Transverse colon (tissue), 4 donors: ENCODE results near the gene ZNF326. TPM values are rescaled to one million over a fixed set of nuclear protein-coding genes. Genes with fewer than 3 reads are reported as not detected.
A peak's percentile ranks its signal among the peaks of the same experiment; 100 is the strongest.

Experiments
- DNase-seq: peaks from one replicate; pipeline ENCODE4 v3.0.0-alpha.2; 2019
- H3K27ac ChIP-seq, 4 donors: fragments of 200-600 bp; sonication (generic); 2 replicates each; pipeline ENCODE4 v1.5.1; 2016 to 2018; ENCODE audit warnings: inconsistent platforms in 4 of 4
- H3K27me3 ChIP-seq: fragments of 200-600 bp; sonication (generic); 2 replicates; pipeline ENCODE4 v1.5.1; 2017; ENCODE audit warnings: inconsistent platforms
- H3K36me3 ChIP-seq, 4 donors: fragments of 200-600 bp; sonication (generic); 2 replicates each; pipeline ENCODE4 v1.5.1; 2017 to 2019; ENCODE audit warnings: inconsistent platforms in 4 of 4
- H3K4me1 ChIP-seq, 4 donors: fragments of 200-600 bp; sonication (generic); 2 replicates each; pipeline ENCODE4 v1.5.1; 2017 to 2020; ENCODE audit warnings: inconsistent platforms in 4 of 4
- H3K4me3 ChIP-seq, 4 donors: fragments of 200-600 bp; sonication (generic); 1 replicate in 1 of 4; 2 replicates in 3 of 4; pipeline versions ENCODE4 v1.5.1 to v1.6.1; 2017 to 2019; ENCODE audit warnings: inconsistent platforms in 4 of 4
- H3K9me3 ChIP-seq, 2 donors: fragments of 200-600 bp; sonication (generic); 2 replicates each; pipeline ENCODE4 v1.5.1; 2017 to 2019; ENCODE audit warnings: inconsistent platforms in 2 of 2
- EP300 ChIP-seq: sonication (generic); formaldehyde crosslinking; IDR thresholded peaks from one replicate; pipeline ENCODE4 v1.6.1; 2017; ENCODE audit warnings: antibody characterized with exemption, low read depth
- POLR2A ChIP-seq: fragments of 450-650 bp; IDR thresholded peaks from one replicate; pipeline ENCODE4 v1.6.1; 2016; ENCODE audit warnings: antibody characterized with exemption, mild to moderate bottlenecking, moderate library complexity
- POLR2AphosphoS5 ChIP-seq, 3 donors: sonication (generic); formaldehyde crosslinking; IDR thresholded peaks; one replicate each; pipeline ENCODE4 v1.6.1; 2016; ENCODE audit warnings: antibody characterized with exemption in 3 of 3
- WGBS, 2 donors: methylation state at CpG; one replicate each; pipeline ENCODE4 v1.1.5; 2018; ENCODE audit warnings: low coverage in 1 of 2; 5-methylcytosine and 5-hydroxymethylcytosine counted together
- in situ Hi-C, 4 donors: fragments of 200-750 bp; cut with MboI; loops; one replicate each; pipeline versions ENCODE4 v1.15.0 to v1.15.1; 2017; ENCODE audit warnings: low sequenced_read_pairs in 3 of 4, low pct_ligation_motif_present in 1 of 4, low pct_unique_long_range_greater_than_20kb in 1 of 4
- intact Hi-C: fragments of 100-400 bp; cut with DNase I; formaldehyde crosslinking; loops from one replicate; pipeline ENCODE4 v1.15.1; 2023; ENCODE audit warnings: low total_unique reads
- total RNA-seq, 4 donors: library from RNA; depleted of rRNA; stranded (reverse); fragments of >200 nt; gene quantifications; one replicate each; pipeline ENCODE4 v1.1.0, GENCODE V29; 2016
- TF ChIP-seq, protein P1 (sequence below), 5 experiments: fragments of 200-600 bp in 3 of 5; fragments of 450-650 bp in 2 of 5; sonication (generic) in 3 of 5; IDR thresholded peaks; 1 replicate in 2 of 5; 2 replicates in 3 of 5; pipeline ENCODE4 v1.5.1; 2016 to 2017; ENCODE audit warnings: antibody characterized with exemption in 5 of 5, inconsistent platforms in 3 of 5, mild to moderate bottlenecking in 2 of 5, moderate library complexity in 1 of 5

The ZNF326 gene
- total RNA-seq, 4 donors from 2014 or later: 32.4 to 59.1 (median 39.9) TPM

DNA sequence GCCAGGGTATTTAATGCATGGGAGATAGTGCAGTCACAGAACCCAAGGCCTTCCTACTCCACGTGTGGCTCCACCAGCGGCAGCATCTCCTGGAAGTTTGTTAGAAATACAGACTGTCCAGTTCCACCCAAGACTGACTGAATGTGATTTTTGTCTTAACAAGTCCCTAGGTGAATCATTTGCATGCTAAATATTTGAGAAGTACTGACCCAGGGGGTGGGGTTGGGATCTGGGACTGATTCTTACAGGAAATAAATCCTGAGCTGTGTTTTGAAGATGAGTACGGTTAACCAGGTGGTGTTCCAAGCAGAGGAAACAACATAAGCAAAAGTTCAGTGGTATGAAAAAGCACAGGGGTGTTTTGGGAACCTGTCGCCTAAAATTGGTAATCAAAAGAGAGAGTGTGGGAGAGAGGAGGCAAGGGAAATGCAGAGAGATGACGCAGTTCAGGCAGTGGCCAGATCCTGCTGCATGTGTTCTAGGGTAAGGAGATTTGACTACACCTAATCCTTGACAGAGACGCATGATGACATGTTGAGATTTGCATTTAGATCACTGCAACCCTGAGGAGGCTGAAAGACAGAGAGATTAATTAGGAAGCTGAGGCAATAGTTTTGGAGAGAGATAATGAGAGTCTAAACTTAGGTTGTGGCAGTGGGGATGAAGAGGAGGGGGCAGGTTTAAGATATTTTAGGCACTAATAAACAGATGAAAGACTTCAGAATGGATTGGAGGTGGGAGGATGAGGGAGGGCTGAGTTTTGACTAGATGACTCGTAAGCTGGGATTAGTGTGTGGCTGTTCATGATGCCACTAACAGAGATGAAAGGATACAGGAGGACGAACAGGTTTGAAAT, 3.7 kb upstream of the ZNF326 start:
- no peaks in the 10 kb centered on the region for H3K9me3 ChIP-seq
- H3K4me3 ChIP-seq: no peak overlapping the region
- peaks cover under 1 to 55% (median 22%) of the 10 kb centered on the region in 4 donors for H3K4me1 ChIP-seq
- TF ChIP-seq, protein P1, sequence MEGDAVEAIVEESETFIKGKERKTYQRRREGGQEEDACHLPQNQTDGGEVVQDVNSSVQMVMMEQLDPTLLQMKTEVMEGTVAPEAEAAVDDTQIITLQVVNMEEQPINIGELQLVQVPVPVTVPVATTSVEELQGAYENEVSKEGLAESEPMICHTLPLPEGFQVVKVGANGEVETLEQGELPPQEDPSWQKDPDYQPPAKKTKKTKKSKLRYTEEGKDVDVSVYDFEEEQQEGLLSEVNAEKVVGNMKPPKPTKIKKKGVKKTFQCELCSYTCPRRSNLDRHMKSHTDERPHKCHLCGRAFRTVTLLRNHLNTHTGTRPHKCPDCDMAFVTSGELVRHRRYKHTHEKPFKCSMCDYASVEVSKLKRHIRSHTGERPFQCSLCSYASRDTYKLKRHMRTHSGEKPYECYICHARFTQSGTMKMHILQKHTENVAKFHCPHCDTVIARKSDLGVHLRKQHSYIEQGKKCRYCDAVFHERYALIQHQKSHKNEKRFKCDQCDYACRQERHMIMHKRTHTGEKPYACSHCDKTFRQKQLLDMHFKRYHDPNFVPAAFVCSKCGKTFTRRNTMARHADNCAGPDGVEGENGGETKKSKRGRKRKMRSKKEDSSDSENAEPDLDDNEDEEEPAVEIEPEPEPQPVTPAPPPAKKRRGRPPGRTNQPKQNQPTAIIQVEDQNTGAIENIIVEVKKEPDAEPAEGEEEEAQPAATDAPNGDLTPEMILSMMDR (IDR thresholded peaks at IDR 0.05): no peak
- TF ChIP-seq POLR2AphosphoS5 (IDR thresholded peaks at IDR 0.05): no peak
- no peak for TF ChIP-seq POLR2A
- no peak for TF ChIP-seq EP300
- intact Hi-C loops (no loop called here), in situ Hi-C loops (loop anchor here in 3 of 4 donors (25.0 kb wide), 3 partner anchors 354 to 504 kb away; partner anchors contain the start of genes LRRC8B (in 1 of the 3) and LRRC8C (in 1 of the 3))
- WGBS, 2 donors: 65 to 70% methylated on average over 6 to 8 of the region's 8 CpGs
- peak overlapping the region; percentile 70 to 82 (median 80) for H3K27ac ChIP-seq
- no peaks in the 10 kb centered on the region for H3K36me3 ChIP-seq
- H3K27me3 ChIP-seq: no peaks in the 10 kb centered on the region
- no peak for DNase-seq

DNA sequence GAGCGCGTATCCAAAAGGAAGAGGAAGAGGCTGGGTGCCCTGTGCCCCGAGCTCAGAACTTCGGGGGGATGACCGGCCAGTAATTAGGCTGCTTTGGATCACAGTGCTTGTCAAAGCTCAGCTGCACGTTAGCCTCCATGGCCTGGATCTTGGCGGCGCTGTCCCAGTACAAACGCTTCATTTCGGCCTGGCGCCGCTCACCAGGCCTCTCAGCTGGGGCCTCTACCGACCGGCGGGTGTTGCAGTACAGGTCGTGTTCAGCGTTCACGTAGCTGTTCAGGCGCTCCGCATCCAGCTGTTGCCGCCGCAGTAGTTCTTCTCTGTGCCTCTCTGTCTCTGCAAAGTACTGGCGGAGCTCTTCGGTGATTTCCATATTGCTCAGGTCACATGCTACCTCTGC, 1.4 kb upstream of the ZNF326 start:
- no peaks in the 10 kb centered on the region for H3K9me3 ChIP-seq
- no peaks in the 10 kb centered on the region for H3K27me3 ChIP-seq
- 96 to 98% methylated on average over 7 to 24 of the region's 24 CpGs for WGBS, 2 donors
- intact Hi-C loops: no loop called here
- in situ Hi-C loops: loop anchor here in 3 of 4 donors (25.0 kb wide), 3 partner anchors 356 to 506 kb away; partner anchors contain the start of genes LRRC8B (in 1 of the 3) and LRRC8C (in 1 of the 3)
- H3K27ac ChIP-seq: no peak overlapping the region
- peaks cover 13 to 66% (median 38%) of the 10 kb centered on the region in 4 donors for H3K4me1 ChIP-seq
- H3K4me3 ChIP-seq: no peak overlapping the region
- no peak for DNase-seq
- no peaks in the 10 kb centered on the region for H3K36me3 ChIP-seq
- TF ChIP-seq POLR2AphosphoS5 (IDR thresholded peaks at IDR 0.05) (no peak), POLR2A (no peak), EP300 (no peak)
- TF ChIP-seq, protein P1 (IDR thresholded peaks at IDR 0.05): no peak

DNA sequence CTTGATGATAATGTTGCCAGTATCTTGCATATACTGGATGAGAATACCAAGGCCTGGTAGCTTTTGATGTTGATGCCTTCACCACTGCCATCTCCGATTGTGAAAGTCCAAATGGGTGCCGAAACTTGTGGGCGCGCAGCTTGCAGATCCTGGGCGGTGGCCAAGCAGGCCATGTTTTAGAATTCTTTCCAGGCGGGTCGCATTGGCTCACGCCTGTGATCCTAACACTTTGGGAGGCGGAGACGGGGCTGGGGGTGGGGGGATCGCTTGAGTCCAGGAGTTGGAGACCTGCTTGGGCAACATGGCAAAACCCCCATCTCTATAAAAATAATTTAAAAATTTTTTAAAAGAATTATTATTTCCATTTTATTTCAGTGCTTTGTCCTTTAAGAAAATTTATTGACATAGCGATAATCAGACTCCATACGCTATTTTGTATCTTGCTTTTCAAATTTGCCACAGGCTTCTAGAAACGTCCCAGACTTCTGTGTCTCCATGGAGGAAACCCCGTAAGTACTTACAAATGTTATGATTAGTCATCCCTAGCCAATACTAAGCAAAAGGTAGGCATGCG, 592 bp upstream of the ZNF326 start:
- 20 to 69% methylated on average over 4 to 16 of the region's 16 CpGs for WGBS, 2 donors
- intact Hi-C loops: no loop called here
- no peak for TF ChIP-seq EP300
- TF ChIP-seq POLR2AphosphoS5 (IDR thresholded peaks at IDR 0.05): no peak
- TF ChIP-seq, protein P1 (IDR thresholded peaks at IDR 0.05): no peak
- no peak for TF ChIP-seq POLR2A
- H3K27ac ChIP-seq: peak overlapping the region; percentile 97 to 99 (median 97)
- in situ Hi-C loops: loop anchor here in 3 of 4 donors (25.0 kb wide), 3 partner anchors 357 to 507 kb away; partner anchors contain the start of genes LRRC8B (in 1 of the 3) and LRRC8C (in 1 of the 3)
- peaks cover 13 to 66% (median 41%) of the 10 kb centered on the region in 4 donors for H3K4me1 ChIP-seq
- H3K9me3 ChIP-seq: no peaks in the 10 kb centered on the region
- H3K36me3 ChIP-seq: no peaks in the 10 kb centered on the region
- DNase-seq: no peak
- H3K27me3 ChIP-seq: no peaks in the 10 kb centered on the region
- H3K4me3 ChIP-seq: peak overlapping the region; percentile 67 to 99 (median 84)
